ENCODE data around the gene ETV5. TPM values are rescaled to one million over a fixed set of nuclear protein-coding genes. Genes with fewer than 3 reads are reported as not detected.

The ETV5 gene
- total and polyA plus RNA-seq, 12 donors, result 1.5 to 12.6 (median 5.3) TPM

DNA sequence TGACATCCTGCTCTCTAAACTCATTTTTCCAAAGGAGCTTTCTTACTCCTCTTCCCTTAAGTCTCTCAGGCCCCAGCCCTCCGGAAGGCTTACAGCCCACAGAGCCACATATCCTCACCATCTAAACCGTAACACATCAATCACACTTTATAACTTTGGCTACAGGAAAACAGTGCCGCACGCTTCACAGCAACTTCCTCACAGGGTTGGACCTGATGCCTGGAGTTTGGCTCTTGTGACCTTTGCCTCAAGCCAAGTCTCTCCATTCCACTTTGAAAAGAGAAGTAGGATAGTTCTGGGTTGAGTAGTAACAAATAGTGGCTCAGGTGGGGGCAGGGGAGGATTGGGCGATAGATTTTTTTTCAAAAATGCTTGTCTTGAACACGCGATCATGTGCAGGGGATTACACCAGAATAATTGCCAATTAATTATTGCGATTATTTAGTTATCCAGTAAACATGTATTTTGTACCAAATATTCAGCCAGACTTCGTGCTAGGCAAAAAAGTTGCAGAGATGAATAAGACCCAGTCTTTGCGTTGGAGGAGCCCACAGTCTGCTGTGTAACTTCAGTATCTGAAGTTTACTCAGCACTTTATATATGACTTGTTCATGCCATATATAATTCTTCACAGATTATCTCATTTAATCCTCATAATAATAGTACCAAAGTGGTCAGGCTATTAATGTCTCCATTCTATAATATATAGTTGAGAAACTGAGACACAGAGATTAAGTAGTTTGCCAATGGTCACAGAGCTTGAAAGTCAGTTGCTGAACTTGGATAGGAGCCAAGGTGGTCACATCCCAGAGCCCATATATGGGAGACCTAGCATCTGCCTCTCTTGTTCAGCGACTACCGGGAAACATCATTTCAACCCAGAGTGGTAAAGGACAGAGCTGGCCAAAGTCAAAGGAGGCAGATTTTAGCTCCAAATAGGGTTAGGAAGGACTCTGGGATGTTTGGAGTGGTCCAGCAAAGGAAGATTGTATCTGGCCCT is 2.4 kb upstream of the ETV5 start:
- TF ChIP-seq, protein P1, sequence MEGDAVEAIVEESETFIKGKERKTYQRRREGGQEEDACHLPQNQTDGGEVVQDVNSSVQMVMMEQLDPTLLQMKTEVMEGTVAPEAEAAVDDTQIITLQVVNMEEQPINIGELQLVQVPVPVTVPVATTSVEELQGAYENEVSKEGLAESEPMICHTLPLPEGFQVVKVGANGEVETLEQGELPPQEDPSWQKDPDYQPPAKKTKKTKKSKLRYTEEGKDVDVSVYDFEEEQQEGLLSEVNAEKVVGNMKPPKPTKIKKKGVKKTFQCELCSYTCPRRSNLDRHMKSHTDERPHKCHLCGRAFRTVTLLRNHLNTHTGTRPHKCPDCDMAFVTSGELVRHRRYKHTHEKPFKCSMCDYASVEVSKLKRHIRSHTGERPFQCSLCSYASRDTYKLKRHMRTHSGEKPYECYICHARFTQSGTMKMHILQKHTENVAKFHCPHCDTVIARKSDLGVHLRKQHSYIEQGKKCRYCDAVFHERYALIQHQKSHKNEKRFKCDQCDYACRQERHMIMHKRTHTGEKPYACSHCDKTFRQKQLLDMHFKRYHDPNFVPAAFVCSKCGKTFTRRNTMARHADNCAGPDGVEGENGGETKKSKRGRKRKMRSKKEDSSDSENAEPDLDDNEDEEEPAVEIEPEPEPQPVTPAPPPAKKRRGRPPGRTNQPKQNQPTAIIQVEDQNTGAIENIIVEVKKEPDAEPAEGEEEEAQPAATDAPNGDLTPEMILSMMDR (IDR thresholded peaks at IDR 0.05), result no peak
- 71 to 74% methylated on average over 12 of the region's 12 CpGs for WGBS, 2 donors
- no peaks in the 10 kb centered on the region for H3K9me3 ChIP-seq
- ATAC-seq (no peak), DNase-seq (no peak)
- intact Hi-C loops (cut with DNase I), result loop anchor here in 1 of 10 donors (10.0 kb wide), 1 partner anchor 134 kb away; no protein-coding TSS in a partner anchor
- no peak overlapping the region for H3K27ac ChIP-seq
- peaks cover 0 to 70% (median 3%) of the 10 kb centered on the region in 7 donors for H3K27me3 ChIP-seq
- no peak overlapping the region for H3K4me3 ChIP-seq
- peaks cover 5 to 34% (median 23%) of the 10 kb centered on the region in 9 donors for H3K4me1 ChIP-seq
- no peaks in the 10 kb centered on the region for H3K36me3 ChIP-seq

DNA sequence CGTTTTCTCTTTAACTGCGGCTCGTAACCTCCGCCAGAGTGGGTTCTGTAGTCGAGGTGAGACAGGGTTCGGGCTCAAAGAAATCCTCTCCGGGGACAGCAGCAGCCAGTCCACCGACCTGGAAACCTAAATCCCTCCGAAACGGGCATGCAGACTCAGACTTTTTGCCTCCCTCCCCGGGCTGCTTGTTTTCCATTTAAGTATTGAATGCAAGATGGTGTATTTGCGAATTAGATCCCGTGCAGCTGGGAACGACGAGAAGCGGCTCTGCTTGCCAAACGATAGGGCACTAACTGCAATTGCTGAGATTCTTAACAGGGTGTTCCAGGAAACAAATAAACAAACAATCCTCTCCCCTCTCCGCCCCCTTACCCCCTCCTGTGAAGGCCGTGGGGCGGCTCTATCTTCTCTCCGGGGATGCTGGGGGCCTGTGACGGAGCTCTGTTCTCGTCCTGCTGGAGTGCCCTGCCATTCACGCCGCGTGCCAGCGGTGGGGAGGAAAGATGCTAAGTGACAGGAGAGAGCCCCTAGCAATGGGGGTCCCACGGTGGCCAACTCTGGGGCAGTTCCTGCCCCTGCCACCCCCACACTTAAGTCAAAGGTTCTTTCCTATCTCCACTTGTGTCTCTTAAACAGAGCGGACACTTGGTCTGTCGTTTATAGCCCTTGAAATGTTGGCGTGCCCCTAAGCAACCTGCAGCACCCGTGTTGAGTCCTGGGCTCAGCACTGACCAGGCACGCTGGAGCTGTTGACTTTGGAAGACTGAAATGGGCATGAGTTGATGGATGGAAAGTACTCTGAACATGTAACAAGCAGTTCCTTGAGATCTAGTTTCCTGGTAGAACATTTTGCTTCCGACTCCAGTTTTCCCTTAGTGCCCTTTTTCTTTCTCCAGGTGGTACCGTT is 1.3 kb upstream of the ETV5 start:
- peak overlapping the region; percentile 33 to 95 (median 68) for H3K4me3 ChIP-seq
- ATAC-seq, result peak in 1 of 8 donors; percentile 3
- WGBS, 2 donors, result 6% methylated on average over 35 of the region's 35 CpGs
- peak overlapping the region; percentile 46 to 86 (median 78) for H3K27ac ChIP-seq
- H3K4me1 ChIP-seq, result peaks cover 5 to 34% (median 23%) of the 10 kb centered on the region in 9 donors
- H3K9me3 ChIP-seq, result no peaks in the 10 kb centered on the region
- peak in 1 of 2 donors; percentile 25 for DNase-seq
- H3K27me3 ChIP-seq, result peaks cover 0 to 77% (median 3%) of the 10 kb centered on the region in 7 donors
- peaks cover 0 to under 1% (median 0%) of the 10 kb centered on the region in 9 donors for H3K36me3 ChIP-seq
- TF ChIP-seq, protein P1 (IDR thresholded peaks at IDR 0.05), result no peak
- intact Hi-C loops (cut with DNase I), result loop anchor here in 1 of 10 donors (2.0 to 10.0 kb wide), 4 partner anchors 105 to 457 kb away; partner anchors contain the start of genes TBCCD1 and TRA2B

DNA sequence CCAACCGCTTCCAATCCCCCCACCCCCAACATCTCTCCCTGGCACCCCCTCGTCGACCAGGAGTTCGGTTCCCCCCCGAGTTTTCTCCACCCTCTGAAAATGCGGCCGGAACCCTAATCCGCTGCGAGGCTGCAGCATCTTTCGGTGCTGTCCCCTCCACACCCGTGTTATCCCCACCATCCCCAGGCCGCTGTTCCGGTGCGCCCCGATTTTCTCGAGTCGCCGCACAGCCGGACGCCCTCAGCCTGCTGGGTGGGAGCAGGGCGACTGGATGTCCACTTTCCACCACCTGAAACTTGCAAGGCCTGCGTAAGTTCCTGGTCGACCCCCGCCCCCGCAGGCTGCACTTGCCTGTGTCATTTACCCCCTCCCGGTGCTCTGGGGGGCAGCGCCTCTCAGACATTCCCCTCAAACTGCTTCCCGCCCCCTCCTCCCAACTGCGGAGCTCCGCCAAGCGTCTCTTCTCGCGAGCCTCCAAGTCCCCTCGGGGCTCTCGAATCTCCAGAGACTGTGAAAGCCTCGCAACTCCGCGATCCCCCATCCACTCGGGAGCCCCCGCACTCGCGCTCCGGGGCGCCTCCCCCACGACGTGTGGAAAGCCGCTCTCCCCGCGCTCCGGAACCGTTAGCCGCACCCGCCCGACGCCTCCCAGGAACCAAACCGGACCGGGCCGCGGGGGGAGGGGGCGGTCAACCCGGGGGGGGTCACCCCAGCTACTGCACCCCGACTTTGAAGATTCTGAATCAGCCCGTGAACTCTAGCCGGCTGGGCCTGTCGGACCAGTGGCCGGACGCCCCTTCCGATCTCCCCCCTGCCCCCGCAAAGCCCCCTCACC is 566 bp downstream of the ETV5 start:
- H3K9me3 ChIP-seq, result no peaks in the 10 kb centered on the region
- peaks cover 0 to 60% (median 0%) of the 10 kb centered on the region in 7 donors for H3K27me3 ChIP-seq
- WGBS, 2 donors, result 0 to 1% methylated on average over 68 to 69 of the region's 69 CpGs
- peak in 4 of 8 donors; percentile 1 to 24 (median 2) for ATAC-seq
- TF ChIP-seq, protein P1 (IDR thresholded peaks at IDR 0.05), result no peak
- DNase-seq, result peak; percentile 26 to 32
- peaks cover 5 to 34% (median 23%) of the 10 kb centered on the region in 9 donors for H3K4me1 ChIP-seq
- intact Hi-C loops (cut with DNase I), result loop anchor here in 1 of 10 donors (2.0 to 10.0 kb wide), 3 partner anchors 106 to 458 kb away; partner anchors contain the start of genes TBCCD1 and TRA2B
- peaks cover 0 to 14% (median 0%) of the 10 kb centered on the region in 9 donors for H3K36me3 ChIP-seq
- peak overlapping the region; percentile 60 to 90 (median 84) for H3K27ac ChIP-seq
- H3K4me3 ChIP-seq, result peak overlapping the region; percentile 67 to 95 (median 84)
